DMS153 treated with DMSO at 0.1 percent for 48 hours (cell line): ENCODE results near the gene BLM.
"Not testable (repeated sequence)": the region's sequence is repeated elsewhere in the genome, so short reads cannot be mapped to it uniquely, and the experiment has no call there.

Experiments
- DNase-seq: peaks from one replicate; lab custom pipeline; 2025; ENCODE audit not compliant: unreplicated experiment; lab: John Stamatoyannopoulos, UW

Gene BLM

DNA sequence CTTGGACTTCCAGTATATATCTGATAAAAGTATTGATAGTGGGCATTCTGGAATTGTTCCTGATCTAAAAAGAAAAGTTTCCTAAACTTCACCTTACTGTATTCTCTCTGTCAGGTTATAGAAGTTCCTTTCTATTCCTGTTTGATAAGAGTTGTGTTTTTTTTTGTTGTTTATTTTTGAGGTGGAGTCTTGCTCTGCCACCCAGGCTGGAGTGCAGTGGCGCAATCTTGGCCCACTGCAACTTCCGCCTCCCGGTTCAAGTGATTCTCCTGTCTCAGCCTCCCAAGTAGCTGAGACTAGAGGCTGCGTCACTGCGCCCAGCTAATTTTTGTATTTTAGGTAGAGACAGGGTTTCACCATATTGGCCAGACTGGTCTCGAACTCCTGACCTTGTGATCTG is 13.1 kb downstream of the BLM start:
- DNase-seq: no peak

DNA sequence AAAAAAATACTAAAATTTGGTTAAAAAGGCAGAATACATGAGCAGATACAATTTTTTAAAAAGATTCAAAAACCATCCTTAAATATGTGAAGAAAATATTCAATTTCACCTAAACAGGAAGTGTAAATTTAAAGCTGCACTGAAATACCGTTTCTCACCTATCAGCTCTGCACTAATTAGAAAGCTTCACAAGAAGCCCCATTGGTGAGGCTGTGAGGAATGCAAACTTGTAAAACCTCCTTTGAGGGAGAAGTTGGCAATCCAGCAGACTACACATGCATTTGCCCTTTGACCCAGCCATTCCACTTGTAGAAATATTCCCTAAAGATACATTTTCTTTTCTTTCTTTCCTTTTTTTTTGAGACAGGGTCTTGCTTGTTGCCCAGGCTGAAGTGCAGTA is 18.8 kb downstream of the BLM start:
- no peak for DNase-seq

- DNase-seq: not testable (repeated sequence)
These were observed 23.4 kb downstream of the BLM start for GRCh38 chr15:90740545-90740944.

- no peak for DNase-seq
These were observed 24.9 kb downstream of the BLM start for GRCh38 chr15:90742087-90742486.

DNA sequence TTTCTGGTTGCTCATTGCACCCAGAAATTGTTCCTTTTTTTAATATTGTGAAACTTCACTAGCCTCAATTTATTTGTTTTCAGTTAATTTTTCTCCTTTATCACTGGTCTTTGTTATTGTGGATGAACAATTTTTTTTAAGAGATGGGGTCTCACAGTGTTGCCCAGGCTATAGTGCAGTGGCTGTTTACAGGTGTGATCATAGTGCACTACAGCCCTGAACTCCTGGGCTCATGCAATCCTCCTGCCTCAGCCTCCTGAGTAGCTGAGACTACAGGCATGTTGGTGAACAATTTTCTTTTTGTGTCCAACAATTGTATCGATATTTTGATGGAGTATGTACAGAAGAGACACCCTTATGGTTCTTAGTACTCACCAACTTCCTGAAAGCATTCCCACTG is 26.3 kb downstream of the BLM start:
- no peak for DNase-seq

DNA sequence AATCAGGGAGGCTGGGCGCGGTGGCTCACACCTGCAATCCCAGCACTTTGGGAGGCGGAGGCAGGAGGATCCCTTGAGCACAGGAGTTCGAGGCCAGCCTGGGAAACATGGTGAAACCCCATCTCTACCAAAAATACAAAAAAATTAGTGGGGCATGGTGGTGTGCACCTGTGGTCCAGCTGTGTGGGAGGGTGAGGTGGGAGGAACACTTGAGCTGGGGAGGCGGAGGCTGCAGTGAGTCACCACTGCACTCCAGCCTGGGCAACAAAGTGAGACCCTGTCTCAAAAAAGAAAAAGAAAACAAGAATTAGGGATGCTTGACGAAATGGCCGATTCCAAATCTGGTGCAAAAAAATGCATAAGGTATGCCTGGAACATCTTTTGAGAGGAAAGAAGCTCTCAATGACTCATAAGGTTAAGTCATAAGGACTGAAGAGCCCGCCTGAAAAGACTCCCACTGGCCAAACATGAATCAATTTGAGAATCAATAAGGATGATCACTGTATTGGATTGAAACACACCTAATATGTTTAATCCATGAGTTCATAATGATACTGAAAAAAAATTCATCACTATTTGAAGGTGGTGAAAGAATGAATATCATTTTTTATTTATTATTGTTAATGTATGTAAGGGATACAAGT is 27.7 kb downstream of the BLM start:
- no peak for DNase-seq

DNA sequence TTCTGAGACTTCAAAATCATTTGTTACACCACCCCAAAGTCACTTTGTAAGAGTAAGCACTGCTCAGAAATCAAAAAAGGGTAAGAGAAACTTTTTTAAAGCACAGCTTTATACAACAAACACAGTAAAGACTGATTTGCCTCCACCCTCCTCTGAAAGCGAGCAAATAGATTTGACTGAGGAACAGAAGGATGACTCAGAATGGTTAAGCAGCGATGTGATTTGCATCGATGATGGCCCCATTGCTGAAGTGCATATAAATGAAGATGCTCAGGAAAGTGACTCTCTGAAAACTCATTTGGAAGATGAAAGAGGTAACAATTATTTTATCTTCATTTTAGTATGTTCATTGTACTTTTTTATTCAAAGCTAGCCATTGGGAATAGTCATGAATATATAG is 32.6 kb downstream of the BLM start:
- DNase-seq: no peak

GRCh38 chr15:90750186-90750585 is 33.0 kb downstream of the BLM start:
- no peak for DNase-seq

DNA sequence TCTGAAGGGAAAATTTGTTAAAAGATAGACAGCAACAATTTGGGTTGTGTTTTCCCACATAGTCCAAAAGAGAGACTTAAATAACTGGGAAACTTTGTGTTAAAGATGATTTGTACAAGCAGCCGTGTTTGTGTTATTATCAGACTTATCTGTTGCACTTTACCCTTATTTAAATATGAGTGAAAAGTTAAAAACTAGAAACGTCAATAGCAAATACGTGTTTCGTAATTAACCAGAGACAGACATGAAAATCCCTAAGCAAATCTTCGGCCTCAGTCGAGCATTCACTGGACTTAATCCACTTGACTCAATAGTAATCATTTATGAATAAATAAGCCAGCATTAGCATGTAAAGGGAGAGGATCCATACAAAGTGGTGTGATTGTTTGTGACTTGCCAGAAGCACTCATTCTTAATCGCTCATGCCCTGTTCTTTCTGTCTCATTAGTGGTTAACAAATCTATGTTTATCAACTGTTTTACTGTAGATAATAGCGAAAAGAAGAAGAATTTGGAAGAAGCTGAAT is 34.2 kb downstream of the BLM start:
- DNase-seq: no peak

GRCh38 chr15:90756916-90757315 is 39.8 kb downstream of the BLM start:
- no peak for DNase-seq

DNA sequence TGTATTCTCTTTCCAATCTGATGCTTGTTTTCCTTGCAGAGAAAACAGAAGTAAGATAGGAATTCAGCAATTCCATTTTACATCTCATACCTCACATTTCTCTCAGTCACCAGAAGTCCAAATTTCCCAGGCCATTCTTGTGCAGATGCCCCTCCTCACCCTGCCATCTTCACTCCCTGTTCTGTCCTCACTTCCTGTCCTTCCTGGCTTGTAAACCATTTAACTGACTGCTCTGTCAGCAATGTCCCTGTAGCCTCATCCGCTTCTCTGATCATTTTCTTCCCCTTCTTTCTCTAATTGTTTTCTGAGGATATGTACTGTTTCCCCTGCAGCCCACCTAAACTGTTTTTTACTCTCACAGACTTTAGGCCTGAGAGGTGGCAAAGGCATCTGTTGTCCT is 40.3 kb downstream of the BLM start:
- DNase-seq: no peak

GRCh38 chr15:90760661-90761232 is 43.6 kb downstream of the BLM start:
- DNase-seq: no peak

DNA sequence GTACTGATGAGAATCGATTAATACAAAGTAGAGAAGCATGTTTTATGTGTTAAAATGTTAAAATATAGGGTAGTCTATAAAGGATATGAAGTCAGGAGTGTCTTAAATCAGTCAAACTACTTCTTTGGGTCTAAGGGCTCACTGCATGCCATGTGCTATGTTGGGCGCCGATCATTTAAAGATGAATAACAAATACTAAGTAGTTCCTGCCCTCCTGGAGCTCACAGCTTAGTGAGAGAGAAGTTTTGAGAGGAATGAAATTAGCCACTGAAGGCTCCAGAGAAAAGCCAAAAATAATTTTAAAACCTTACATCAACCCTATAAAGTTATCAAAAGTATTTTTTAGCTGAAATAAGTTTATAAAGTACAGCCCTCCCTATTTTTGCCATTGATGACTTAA is 44.5 kb downstream of the BLM start:
- DNase-seq: no peak

DNA sequence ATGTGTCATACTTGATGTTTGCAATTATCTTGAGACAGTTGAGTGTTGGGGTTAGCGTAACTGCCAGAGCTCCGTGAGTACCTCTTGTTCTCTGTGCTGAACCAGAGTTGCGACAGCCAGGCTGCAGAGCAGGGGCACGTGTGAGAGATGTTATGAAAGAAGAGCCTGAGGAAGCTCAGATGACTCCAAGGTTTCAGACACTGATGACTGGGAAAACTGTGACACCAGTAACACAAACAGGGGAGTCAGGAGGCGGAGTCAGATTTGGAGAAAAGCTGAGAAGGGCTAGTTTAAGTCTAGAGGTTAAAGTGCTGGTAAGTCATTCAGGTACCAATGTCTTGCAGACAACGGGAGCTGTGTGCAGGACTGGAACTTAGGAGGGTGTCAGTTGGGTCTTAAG is 45.0 kb downstream of the BLM start:
- no peak for DNase-seq

- no peak for DNase-seq
These were observed 46.4 kb downstream of the BLM start for GRCh38 chr15:90763366-90764099.

- DNase-seq: no peak
These were observed 48.4 kb downstream of the BLM start for GRCh38 chr15:90765531-90765930.

- no peak for DNase-seq
These were observed 48.8 kb downstream of the BLM start for GRCh38 chr15:90765966-90766365.

- DNase-seq: no peak
These were observed 52.2 kb downstream of the BLM start for GRCh38 chr15:90769375-90769774.

DNA sequence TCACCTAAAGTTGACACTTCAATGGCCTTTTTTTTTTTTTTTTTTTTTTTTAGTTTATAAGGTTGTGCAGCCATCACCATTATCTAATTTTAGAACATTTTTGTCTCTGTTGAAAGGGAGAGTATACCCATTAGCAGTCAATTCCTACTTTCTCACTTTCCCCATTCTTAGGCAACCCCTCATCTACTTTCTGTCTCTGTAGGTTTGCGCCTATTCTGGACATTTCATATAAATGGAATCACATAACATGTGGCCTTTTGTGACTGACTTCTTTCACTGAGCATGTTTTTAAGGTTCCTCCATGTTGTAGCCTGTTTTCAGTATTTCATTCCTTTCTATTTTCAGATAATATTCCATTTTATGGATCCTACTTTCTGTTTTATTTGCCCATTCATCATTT is 56.3 kb downstream of the BLM start:
- no peak for DNase-seq

GRCh38 chr15:90774731-90775514 is 57.8 kb downstream of the BLM start:
- no peak for DNase-seq

DNA sequence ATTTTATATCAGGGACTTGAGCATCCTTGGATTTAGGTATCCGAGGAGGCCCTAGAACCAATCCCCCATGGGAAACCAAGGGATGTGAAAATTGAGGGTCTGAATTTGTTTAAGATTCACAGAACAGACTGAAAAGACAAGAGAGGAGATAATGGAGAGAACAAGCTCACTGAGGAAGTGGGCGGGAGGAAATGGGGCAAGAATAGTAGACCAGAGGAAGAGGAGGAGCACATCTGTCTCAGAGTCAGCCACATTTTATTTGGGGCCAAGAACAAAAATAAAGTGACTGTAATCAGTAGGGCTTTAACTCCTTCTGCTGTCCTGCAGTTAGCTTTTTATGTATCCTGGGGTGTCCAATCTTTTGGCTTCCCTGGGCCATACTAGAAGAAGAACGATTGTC is 63.8 kb downstream of the BLM start:
- no peak for DNase-seq

DNA sequence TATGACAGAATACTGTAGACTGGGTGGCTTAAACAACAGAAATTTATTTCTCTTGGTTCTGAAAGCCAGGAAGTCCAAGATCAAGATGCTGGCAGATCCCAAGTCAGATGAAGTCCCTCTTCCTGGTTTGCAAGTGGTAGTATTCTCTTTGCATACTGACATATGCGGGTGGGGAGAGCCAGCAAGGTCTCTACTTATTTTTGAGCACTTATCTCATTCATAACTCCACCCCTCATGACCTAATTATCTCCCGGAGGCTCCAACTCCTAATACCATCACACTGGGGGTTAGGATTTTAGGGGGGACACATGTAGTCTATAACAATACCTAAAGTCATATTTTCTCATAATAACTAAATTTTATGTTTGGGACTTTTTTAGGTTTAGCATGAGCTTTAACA is 65.3 kb downstream of the BLM start:
- DNase-seq: no peak
